Measurements from ENCODE around the gene HTR7.
A peak's percentile ranks its signal among the peaks of the same experiment; 100 is the strongest.
"Not testable (repeated sequence)": the region's sequence is repeated elsewhere in the genome, so short reads cannot be mapped to it uniquely, and the experiment has no call there.

Gene HTR7

GRCh38 chr10:90857635-90858460, at the start of gene HTR7:
Gene HTR7, minus strand, starts transcription at chr10:90858039. Its CDS starts 368 bp downstream, at chr10:90857671.
- DNase-seq (ENCODE audit: low read depth, low spot score) = no peak

- no peak for DNase-seq (ENCODE audit: low read depth, low spot score)
These were observed 48.8 kb upstream of the HTR7 start for GRCh38 chr10:90906596-90906995.

GRCh38 chr10:90905925-90906324, 48.1 kb upstream of the HTR7 start:
- no peak for DNase-seq (ENCODE audit: low read depth, low spot score)

- DNase-seq (ENCODE audit: low read depth, low spot score) = not testable (repeated sequence)
These were observed 39.1 kb upstream of the HTR7 start for GRCh38 chr10:90896916-90897315.

- no peak for DNase-seq (ENCODE audit: low read depth, low spot score)
These were observed 35.4 kb upstream of the HTR7 start for GRCh38 chr10:90893190-90893589.

GRCh38 chr10:90890347-90890746, 32.5 kb upstream of the HTR7 start:
- no peak for DNase-seq (ENCODE audit: low read depth, low spot score)

- no peak for DNase-seq (ENCODE audit: low read depth, low spot score)
These were observed 31.8 kb upstream of the HTR7 start for GRCh38 chr10:90889636-90890035.

- no peak for DNase-seq (ENCODE audit: low read depth, low spot score)
These were observed 30.5 kb upstream of the HTR7 start for GRCh38 chr10:90888387-90888786.

GRCh38 chr10:90887555-90887954, 29.7 kb upstream of the HTR7 start:
- DNase-seq (ENCODE audit: low read depth, low spot score) = no peak

GRCh38 chr10:90885176-90885575, 27.3 kb upstream of the HTR7 start:
- DNase-seq (ENCODE audit: low read depth, low spot score) = no peak

- no peak for DNase-seq (ENCODE audit: low read depth, low spot score)
These were observed 26.6 kb upstream of the HTR7 start for GRCh38 chr10:90884431-90884830.

GRCh38 chr10:90880059-90880719, 22.4 kb upstream of the HTR7 start:
- not testable (repeated sequence) for DNase-seq (ENCODE audit: low read depth, low spot score)

GRCh38 chr10:90879062-90879461, 21.2 kb upstream of the HTR7 start:
- no peak for DNase-seq (ENCODE audit: low read depth, low spot score)

- DNase-seq (ENCODE audit: low read depth, low spot score) = no peak
These were observed 14.8 kb upstream of the HTR7 start for GRCh38 chr10:90872648-90873020.

- peak; percentile 57 for DNase-seq (ENCODE audit: low read depth, low spot score)
These were observed 14.2 kb upstream of the HTR7 start, which contains the start of gene RPP30 for GRCh38 chr10:90871766-90872647. Gene RPP30, plus strand, starts transcription at chr10:90871974. Its CDS starts 13 bp downstream, at chr10:90871987.

- no peak for DNase-seq (ENCODE audit: low read depth, low spot score)
These were observed 13.5 kb upstream of the HTR7 start for GRCh38 chr10:90871279-90871765.

- no peak for DNase-seq (ENCODE audit: low read depth, low spot score)
These were observed 8.3 kb upstream of the HTR7 start for GRCh38 chr10:90866050-90866598.

- DNase-seq (ENCODE audit: low read depth, low spot score) = no peak
These were observed 7.6 kb upstream of the HTR7 start for GRCh38 chr10:90865401-90865800.

- no peak for DNase-seq (ENCODE audit: low read depth, low spot score)
These were observed 5.2 kb upstream of the HTR7 start for GRCh38 chr10:90862908-90863514.

GRCh38 chr10:90860790-90861189, 3.0 kb upstream of the HTR7 start:
- no peak for DNase-seq (ENCODE audit: low read depth, low spot score)

GRCh38 chr10:90859321-90859751, 1.5 kb upstream of the HTR7 start:
- no peak for DNase-seq (ENCODE audit: low read depth, low spot score)
